OCI-LY7 (cell line): ENCODE results near the gene LIFR. TPM values are rescaled to one million over a fixed set of nuclear protein-coding genes. Genes with fewer than 3 reads are reported as not detected.

ENCODE experiments used
- BruUV-seq: library from RNA; stranded (reverse); fragments of 400-500 nt; replicated peaks from 2 replicates; lab custom pipeline; 2021; lab: Mats Ljungman, UMichigan
- CTCF ChIA-PET: fragments of 300-600 bp; sonication (Branson Sonifier 250); formaldehyde crosslinking; loops from one replicate; lab custom pipeline; 2022; ENCODE audit warnings: antibody characterized with exemption; ENCODE audit not compliant: unreplicated experiment; lab: Charles Lee
- POLR2A ChIA-PET: fragments of 300-600 bp; sonication (Branson Sonifier 250); formaldehyde crosslinking; loops from one replicate; lab custom pipeline; 2022; ENCODE audit warnings: antibody characterized with exemption; lab: Charles Lee
- DNase-seq: peaks from one replicate; pipeline ENCODE4 v3.0.0-alpha.2; 2015; ENCODE audit warnings: low spot score
- H2AFZ ChIP-seq: fragments of 200-600 bp; sonication (generic), shearing (Covaris generic); 2 replicates; pipeline ENCODE4 v1.6.1; 2014; ENCODE audit warnings: mild to moderate bottlenecking, antibody characterized with exemption, low read length, moderate library complexity
- H3K27ac ChIP-seq: fragments of 200-600 bp; sonication (generic); 2 replicates; pipeline ENCODE4 v1.5.1; 2014; ENCODE audit warnings: mixed run types, low read depth, mild to moderate bottlenecking, moderate library complexity, low read length, inconsistent platforms; ENCODE audit not compliant: poor library complexity, severe bottlenecking
- H3K36me3 ChIP-seq: fragments of 200-600 bp; sonication (generic); 2 replicates; pipeline ENCODE4 v1.6.1; 2014; ENCODE audit warnings: mild to moderate bottlenecking, antibody characterized with exemption, low read length, moderate library complexity, mixed read lengths; ENCODE audit not compliant: insufficient read depth
- H3K4me1 ChIP-seq: fragments of 200-600 bp; sonication (generic); 2 replicates; pipeline ENCODE4 v1.5.1; 2014; ENCODE audit warnings: mild to moderate bottlenecking, low read length; ENCODE audit not compliant: insufficient read depth, poor library complexity, severe bottlenecking
- H3K4me2 ChIP-seq: fragments of 200-600 bp; sonication (generic); 2 replicates; pipeline ENCODE4 v1.6.1; 2014; ENCODE audit warnings: mild to moderate bottlenecking, low read length
- H3K4me3 ChIP-seq: fragments of 200-600 bp; sonication (generic); 2 replicates; pipeline ENCODE4 v1.5.1; 2014; ENCODE audit warnings: mild to moderate bottlenecking, low read depth, low read length; ENCODE audit not compliant: poor library complexity, severe bottlenecking
- H3K79me2 ChIP-seq: fragments of 200-600 bp; sonication (generic); 2 replicates; pipeline ENCODE4 v1.6.1; 2016; ENCODE audit warnings: low read depth, mild to moderate bottlenecking, low read length, moderate library complexity, mixed read lengths; ENCODE audit not compliant: insufficient read depth
- H3K9me2 ChIP-seq: fragments of 200-600 bp; sonication (generic); 2 replicates; pipeline ENCODE4 v1.6.1; 2016; ENCODE audit warnings: mild to moderate bottlenecking, low read length, mixed read lengths; ENCODE audit not compliant: insufficient read depth
- H3K9me3 ChIP-seq: fragments of 200-600 bp; sonication (generic); 2 replicates; pipeline ENCODE4 v1.6.1; 2014; ENCODE audit warnings: mild to moderate bottlenecking, mixed run types, low read length, mixed read lengths
- H4K20me1 ChIP-seq: fragments of 200-600 bp; sonication (generic); 2 replicates; pipeline ENCODE4 v1.6.1; 2014; ENCODE audit warnings: mild to moderate bottlenecking, antibody characterized with exemption, low read length, moderate library complexity, mixed read lengths; ENCODE audit not compliant: insufficient read depth
- EZH2phosphoT487 ChIP-seq: fragments of 200-600 bp; sonication (generic); IDR thresholded peaks from 2 replicates; pipeline ENCODE4 v1.6.1; 2018; ENCODE audit warnings: low read depth, borderline replicate concordance, mild to moderate bottlenecking, mixed run types, antibody characterized with exemption, low read length, moderate library complexity, mixed read lengths
- intact Hi-C: fragments of 100-400 bp; cut with micrococcal nuclease; formaldehyde crosslinking; loops from one replicate; pipeline ENCODE4 v1.10.0; 2022; ENCODE audit not compliant: unreplicated experiment
- total RNA-seq, 2 experiments: library from RNA; depleted of rRNA in 1 of 2; stranded (reverse); fragments of >200 nt in 1 of 2; shearing (Covaris generic) in 1 of 2; gene quantifications; 2 replicates each; pipeline ENCODE4 v1.2.3, GENCODE V29; 2014 to 2022
- TF ChIP-seq, protein P1 (sequence below): fragments of 200-600 bp; sonication (generic); conservative IDR thresholded peaks from 2 replicates; pipeline ENCODE4 v1.5.1; 2014; ENCODE audit warnings: mild to moderate bottlenecking, antibody characterized with exemption, low read length, moderate library complexity, mixed read lengths

The LIFR gene
- total RNA-seq, 2 experiments from 2014 or later: not detected

DNA sequence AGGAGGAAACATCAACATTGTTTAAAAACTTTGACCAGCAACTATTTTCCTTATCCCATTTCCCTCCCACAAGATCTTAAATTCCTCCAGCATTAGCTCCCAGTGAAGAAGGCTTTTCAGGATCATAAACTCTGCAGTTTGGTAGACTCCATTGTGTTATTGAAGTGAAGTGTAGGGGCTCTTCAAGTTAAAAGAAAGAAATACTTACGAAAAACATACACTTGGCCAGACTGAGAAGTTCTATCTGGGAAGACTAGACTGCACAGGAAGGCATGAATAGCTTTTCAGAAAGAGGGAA lies 22.3 kb downstream of the LIFR start:
- intact Hi-C loops: no loop called here
- no peak for DNase-seq
- Histone ChIP-seq H3K79me2 (no peaks in the 10 kb centered on the region), H3K36me3 (no peaks in the 10 kb centered on the region), H2AFZ (no peak overlapping the region), H3K27ac (no peak overlapping the region), H3K9me3 (no peaks in the 10 kb centered on the region), H3K4me1 (no peaks in the 10 kb centered on the region), H4K20me1 (no peaks in the 10 kb centered on the region), H3K4me3 (no peak overlapping the region), H3K9me2 (no peaks in the 10 kb centered on the region), H3K4me2 (no peak overlapping the region)
- POLR2A ChIA-PET: no interaction called here
- BruUV-seq: no TSS peak
- TF ChIP-seq, protein P1, sequence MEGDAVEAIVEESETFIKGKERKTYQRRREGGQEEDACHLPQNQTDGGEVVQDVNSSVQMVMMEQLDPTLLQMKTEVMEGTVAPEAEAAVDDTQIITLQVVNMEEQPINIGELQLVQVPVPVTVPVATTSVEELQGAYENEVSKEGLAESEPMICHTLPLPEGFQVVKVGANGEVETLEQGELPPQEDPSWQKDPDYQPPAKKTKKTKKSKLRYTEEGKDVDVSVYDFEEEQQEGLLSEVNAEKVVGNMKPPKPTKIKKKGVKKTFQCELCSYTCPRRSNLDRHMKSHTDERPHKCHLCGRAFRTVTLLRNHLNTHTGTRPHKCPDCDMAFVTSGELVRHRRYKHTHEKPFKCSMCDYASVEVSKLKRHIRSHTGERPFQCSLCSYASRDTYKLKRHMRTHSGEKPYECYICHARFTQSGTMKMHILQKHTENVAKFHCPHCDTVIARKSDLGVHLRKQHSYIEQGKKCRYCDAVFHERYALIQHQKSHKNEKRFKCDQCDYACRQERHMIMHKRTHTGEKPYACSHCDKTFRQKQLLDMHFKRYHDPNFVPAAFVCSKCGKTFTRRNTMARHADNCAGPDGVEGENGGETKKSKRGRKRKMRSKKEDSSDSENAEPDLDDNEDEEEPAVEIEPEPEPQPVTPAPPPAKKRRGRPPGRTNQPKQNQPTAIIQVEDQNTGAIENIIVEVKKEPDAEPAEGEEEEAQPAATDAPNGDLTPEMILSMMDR: no peak
- no peak for TF ChIP-seq EZH2phosphoT487
- CTCF ChIA-PET: no interaction called here

DNA sequence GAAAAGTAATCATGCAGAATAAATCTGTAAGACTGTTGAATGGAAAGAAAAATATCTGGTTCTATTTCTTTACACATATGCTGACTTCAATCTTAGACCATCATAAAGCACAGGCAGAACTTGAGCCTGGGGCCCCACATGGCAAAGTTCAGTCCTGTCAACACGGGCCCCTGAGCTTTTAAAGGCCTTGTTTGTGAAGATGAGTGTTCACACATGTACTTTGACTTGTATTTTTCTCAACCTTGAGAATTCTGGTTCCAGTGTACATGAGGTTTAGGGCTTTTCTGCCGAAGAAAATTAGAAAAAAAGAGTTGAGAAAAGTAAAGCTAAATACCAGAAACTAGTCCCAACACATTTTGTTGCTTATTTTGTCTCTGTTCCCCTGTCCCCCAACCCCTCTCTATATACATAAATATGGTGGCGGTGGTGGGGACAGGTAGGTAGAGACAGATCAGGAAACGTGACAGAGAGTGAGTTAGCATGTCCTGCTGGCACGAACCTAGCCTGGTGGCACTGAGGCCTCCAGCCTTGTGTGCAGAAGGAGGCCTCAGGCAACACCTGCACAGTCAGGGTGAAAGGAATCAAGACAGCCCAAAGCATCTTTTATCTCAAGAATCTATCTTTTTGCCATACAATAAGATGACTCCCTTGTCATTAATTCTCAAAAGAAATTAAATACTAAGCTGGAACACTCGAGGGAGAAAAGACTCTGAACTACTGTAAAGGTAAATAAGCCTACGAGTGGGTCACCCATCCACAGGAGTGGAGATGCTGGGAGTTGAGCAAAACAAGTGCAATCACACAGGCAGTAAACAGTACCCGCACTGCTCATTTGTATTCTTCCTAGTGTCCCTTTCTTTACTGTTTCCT lies 22.9 kb downstream of the LIFR start:
- Histone ChIP-seq H2AFZ (no peak overlapping the region), H3K36me3 (no peaks in the 10 kb centered on the region), H3K9me3 (no peaks in the 10 kb centered on the region), H3K4me2 (no peak overlapping the region), H3K27ac (no peak overlapping the region), H3K9me2 (no peaks in the 10 kb centered on the region), H3K4me3 (no peak overlapping the region), H4K20me1 (no peaks in the 10 kb centered on the region), H3K4me1 (no peaks in the 10 kb centered on the region), H3K79me2 (no peaks in the 10 kb centered on the region)
- no peak for DNase-seq
- no TSS peak for BruUV-seq
- ChIA-PET POLR2A (interaction anchor here (0.7 kb wide), 1 partner anchor 315 kb away, joined by 3 read pairs; no protein-coding TSS in a partner anchor), CTCF (no interaction called here)
- no peak for TF ChIP-seq EZH2phosphoT487
- TF ChIP-seq, protein P1: no peak
- intact Hi-C loops: no loop called here

GRCh38 chr5:38532165-38532669 lies 24.2 kb downstream of the LIFR start:
- Histone ChIP-seq H3K4me2 (no peak overlapping the region), H3K4me1 (peaks cover 8% of the 10 kb centered on the region), H3K9me2 (no peaks in the 10 kb centered on the region), H3K9me3 (no peaks in the 10 kb centered on the region), H3K36me3 (no peaks in the 10 kb centered on the region), H4K20me1 (no peaks in the 10 kb centered on the region), H3K79me2 (no peaks in the 10 kb centered on the region), H3K27ac (no peak overlapping the region), H3K4me3 (no peak overlapping the region), H2AFZ (no peak overlapping the region)
- no TSS peak for BruUV-seq
- DNase-seq: no peak
- POLR2A ChIA-PET: no interaction called here
- CTCF ChIA-PET: no interaction called here
- TF ChIP-seq, protein P1: no peak
- no peak for TF ChIP-seq EZH2phosphoT487
- intact Hi-C loops: no loop called here
